ENCODE results near the gene PLAAT2. TPM values are rescaled to one million over a fixed set of nuclear protein-coding genes. Genes with fewer than 3 reads are reported as not detected.
"Not testable (repeated sequence)": the region's sequence is repeated elsewhere in the genome, so short reads cannot be mapped to it uniquely, and the experiment has no call there.

Gene PLAAT2
- total and polyA plus RNA-seq, 12 donors, result 0.35 to 3.7 TPM; not detected in 10

DNA sequence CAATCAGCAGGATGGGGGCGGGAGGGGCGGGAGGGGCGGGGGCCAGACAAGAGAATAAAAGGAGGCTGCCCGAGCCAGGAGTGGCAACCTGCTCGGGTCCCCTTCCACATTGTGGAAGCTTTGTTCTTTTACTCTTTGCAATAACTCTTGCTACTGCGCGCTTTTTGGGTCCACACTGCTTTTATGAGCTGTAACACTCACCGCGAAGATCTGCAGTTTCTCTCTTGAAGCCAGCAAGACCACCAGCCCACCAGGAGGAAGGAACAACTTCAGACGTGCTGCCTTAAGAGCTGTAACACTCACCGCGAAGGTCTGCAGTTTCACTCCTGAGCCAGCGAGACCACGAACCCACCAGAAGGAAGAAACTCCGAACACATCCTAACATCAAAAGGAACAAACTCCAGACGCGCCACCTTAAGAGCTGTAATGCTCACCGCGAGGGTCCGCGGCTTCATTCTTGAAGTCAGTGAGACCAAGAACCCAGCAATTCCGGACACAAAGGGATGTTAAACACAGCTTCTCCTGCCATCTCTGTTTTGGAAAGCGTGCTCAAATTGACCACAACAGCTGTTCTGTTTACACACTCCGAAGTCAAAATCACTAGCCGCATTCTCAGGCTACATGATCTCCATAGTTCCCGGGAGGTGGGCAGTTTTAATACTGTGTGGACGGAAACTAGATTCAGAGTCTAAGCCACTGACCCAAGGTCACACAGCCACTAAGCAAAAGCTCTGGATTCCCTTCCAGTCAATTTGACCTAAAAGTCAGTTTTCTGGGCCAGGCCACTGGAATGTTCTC is 11.9 kb downstream of the PLAAT2 start:
- intact Hi-C loops (cut with DNase I), result no loop called here
- Histone ChIP-seq H3K36me3 (peaks cover 0 to 14% (median 0%) of the 10 kb centered on the region in 9 donors), H3K27ac (peak overlapping the region in 1 of 10 donors; percentile 50), H3K4me3 (peak overlapping the region in 1 of 10 donors; percentile 5), H3K9me3 (no peaks in the 10 kb centered on the region), H3K4me1 (peaks cover 0 to 24% (median 0%) of the 10 kb centered on the region in 9 donors), H3K27me3 (peaks cover 0 to 2% (median 0%) of the 10 kb centered on the region in 7 donors)
- no peak for ATAC-seq
- no peak for DNase-seq
- TF ChIP-seq, protein P1, sequence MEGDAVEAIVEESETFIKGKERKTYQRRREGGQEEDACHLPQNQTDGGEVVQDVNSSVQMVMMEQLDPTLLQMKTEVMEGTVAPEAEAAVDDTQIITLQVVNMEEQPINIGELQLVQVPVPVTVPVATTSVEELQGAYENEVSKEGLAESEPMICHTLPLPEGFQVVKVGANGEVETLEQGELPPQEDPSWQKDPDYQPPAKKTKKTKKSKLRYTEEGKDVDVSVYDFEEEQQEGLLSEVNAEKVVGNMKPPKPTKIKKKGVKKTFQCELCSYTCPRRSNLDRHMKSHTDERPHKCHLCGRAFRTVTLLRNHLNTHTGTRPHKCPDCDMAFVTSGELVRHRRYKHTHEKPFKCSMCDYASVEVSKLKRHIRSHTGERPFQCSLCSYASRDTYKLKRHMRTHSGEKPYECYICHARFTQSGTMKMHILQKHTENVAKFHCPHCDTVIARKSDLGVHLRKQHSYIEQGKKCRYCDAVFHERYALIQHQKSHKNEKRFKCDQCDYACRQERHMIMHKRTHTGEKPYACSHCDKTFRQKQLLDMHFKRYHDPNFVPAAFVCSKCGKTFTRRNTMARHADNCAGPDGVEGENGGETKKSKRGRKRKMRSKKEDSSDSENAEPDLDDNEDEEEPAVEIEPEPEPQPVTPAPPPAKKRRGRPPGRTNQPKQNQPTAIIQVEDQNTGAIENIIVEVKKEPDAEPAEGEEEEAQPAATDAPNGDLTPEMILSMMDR (IDR thresholded peaks at IDR 0.05), result no peak
- WGBS, 2 donors, result 87% methylated on average over 27 of the region's 27 CpGs

DNA sequence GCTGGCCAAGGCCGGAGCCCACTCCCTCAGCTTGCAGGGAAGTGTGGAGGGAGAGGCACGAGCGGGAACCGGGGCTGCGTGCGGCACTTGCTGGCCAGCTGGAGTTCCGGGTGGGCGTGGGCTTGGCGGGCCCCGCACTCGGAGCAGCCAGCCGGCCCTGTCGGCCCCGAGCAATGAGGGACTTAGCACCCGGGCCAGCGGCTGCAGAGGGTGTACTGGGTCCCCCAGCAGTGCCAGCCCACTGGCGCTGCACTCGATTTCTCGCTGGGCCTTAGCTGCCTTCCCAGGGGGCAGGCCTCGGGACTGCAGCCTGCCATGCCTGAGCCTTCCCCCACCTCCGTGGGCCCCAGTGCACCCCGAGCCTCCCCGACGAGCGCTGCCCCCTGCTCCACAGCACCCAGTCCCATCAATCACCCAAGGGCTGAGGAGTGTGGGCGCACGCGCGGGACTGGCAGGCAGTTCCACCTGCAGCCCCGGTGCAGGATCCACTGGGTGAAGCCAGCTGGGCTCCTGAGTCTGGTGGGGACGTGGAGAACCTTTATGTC is 13.0 kb downstream of the PLAAT2 start:
- H3K4me3 ChIP-seq; intact Hi-C loops (cut with DNase I); ATAC-seq; H3K27me3 ChIP-seq; H3K9me3 ChIP-seq; H3K27ac ChIP-seq; DNase-seq: not testable (repeated sequence)
- Histone ChIP-seq H3K4me1 (peaks cover 0 to 24% (median 0%) of the 10 kb centered on the region in 9 donors), H3K36me3 (peaks cover 0 to 25% (median 0%) of the 10 kb centered on the region in 9 donors)
- 94 to 95% methylated on average over 28 to 31 of the region's 31 CpGs for WGBS, 2 donors

DNA sequence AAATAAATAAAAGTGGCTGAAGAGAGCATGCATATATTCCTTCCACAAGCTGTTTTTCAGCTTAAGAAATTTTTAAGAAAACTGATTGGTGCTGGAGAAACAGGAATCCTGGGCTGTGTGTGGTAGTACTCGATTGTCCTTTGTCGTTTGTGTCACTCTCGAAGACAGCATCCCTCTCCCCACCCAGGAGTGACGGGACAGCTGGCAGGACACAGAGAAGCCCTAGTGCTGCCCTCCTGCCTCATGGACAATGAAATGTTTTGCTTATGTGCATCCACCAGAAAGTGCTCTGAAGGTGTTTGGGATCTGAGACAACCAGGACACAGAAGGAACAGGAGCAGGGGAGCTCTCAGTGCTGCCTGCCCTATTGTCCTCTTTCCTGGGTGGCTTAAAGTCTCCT is 13.8 kb downstream of the PLAAT2 start:
- H3K27ac ChIP-seq, result no peak overlapping the region
- H3K4me3 ChIP-seq, result no peak overlapping the region
- 82 to 86% methylated on average over 4 of the region's 4 CpGs for WGBS, 2 donors
- intact Hi-C loops (cut with DNase I), result loop anchor here in 1 of 10 donors (10.0 kb wide), 1 partner anchor 65 kb away; no protein-coding TSS in a partner anchor
- DNase-seq, result no peak
- no peaks in the 10 kb centered on the region for H3K9me3 ChIP-seq
- no peak for ATAC-seq
- H3K27me3 ChIP-seq, result peaks cover 0 to 2% (median 0%) of the 10 kb centered on the region in 7 donors
- TF ChIP-seq, protein P1 (IDR thresholded peaks at IDR 0.05), result no peak
- peaks cover 0 to 33% (median 0%) of the 10 kb centered on the region in 9 donors for H3K36me3 ChIP-seq
- H3K4me1 ChIP-seq, result peaks cover 0 to 18% (median 0%) of the 10 kb centered on the region in 9 donors

DNA sequence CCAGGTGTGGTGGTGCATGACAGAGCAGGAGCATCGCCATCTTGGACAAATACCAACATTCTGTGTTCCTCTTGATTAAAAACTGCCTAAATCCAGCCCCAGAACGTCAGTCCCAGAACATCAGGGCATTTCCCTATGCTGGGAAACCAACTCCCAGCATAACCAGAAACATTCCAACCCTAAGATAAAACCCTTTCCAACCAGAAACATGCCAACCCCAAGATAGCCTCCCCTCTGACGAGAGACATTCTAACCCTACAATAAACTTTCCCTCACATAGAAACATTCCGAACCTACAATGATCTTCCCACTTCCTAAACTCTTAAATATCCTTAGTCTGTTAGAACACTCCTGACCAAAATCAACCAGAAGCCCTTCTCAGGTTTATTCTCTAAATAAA is 15.0 kb downstream of the PLAAT2 start:
- DNase-seq, result no peak
- 47 to 53% methylated on average over 4 of the region's 4 CpGs for WGBS, 2 donors
- intact Hi-C loops (cut with DNase I), result loop anchor here in 1 of 10 donors (10.0 kb wide), 1 partner anchor 63 kb away; no protein-coding TSS in a partner anchor
- Histone ChIP-seq H3K27ac (peak overlapping the region in 2 of 10 donors; percentile 19 to 47), H3K4me1 (peaks cover 0 to 10% (median 0%) of the 10 kb centered on the region in 9 donors), H3K36me3 (peaks cover 0 to 45% (median 0%) of the 10 kb centered on the region in 9 donors), H3K9me3 (no peaks in the 10 kb centered on the region), H3K4me3 (no peak overlapping the region), H3K27me3 (peaks cover 0 to 2% (median 0%) of the 10 kb centered on the region in 7 donors)
- TF ChIP-seq, protein P1 (IDR thresholded peaks at IDR 0.05), result no peak
- ATAC-seq, result peak in 5 of 8 donors; percentile 27 to 84 (median 52)
